Measurements from ENCODE around the gene BCL11B.

DNA sequence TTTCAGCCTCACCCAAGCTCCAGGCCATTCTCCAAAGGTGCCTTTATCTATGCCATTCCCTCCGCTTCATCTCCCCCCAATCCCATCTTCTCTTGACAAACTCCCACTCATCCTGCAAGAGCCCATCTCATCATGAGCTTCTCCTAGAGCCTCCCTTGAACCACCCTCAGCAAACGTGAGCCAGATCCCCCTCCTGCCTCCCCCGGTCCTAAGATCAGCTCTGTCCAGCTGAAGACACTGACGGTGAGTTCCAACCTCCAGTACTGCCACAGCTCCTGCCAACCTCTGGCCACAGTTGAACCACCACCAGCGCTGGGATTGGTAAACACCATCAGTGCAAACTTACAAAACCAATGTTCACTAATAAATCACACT lies 124.6 kb downstream of the BCL11B start:
- TF ChIP-seq CTCF (conservative IDR thresholded peaks at IDR 0.05; ENCODE audit: low read length) = no peak
- no peak for TF ChIP-seq EZH2phosphoT487 (IDR thresholded peaks at IDR 0.05; ENCODE audit: borderline replicate concordance, low read depth, low read length)

Data from OCI-LY7 (cell line).